ENCODE measurements around the gene RBMS1. TPM values are rescaled to one million over a fixed set of nuclear protein-coding genes. Genes with fewer than 3 reads are reported as not detected.
A peak's percentile ranks its signal among the peaks of the same experiment; 100 is the strongest.

The RBMS1 gene
- polyA plus RNA-seq, 1 donor (not counting 4 experiments of a cell fraction or from before 2014, with no cell fraction given), result 89.1 TPM

GRCh38 chr2:160324917-160325316 is 168.7 kb downstream of the RBMS1 start:
- Histone ChIP-seq H3K4me2 (ENCODE audit: control insufficient read depth, extremely low read depth, insufficient read depth, low read depth, low read length) (no peak overlapping the region), H3K4me3 (ENCODE audit: control insufficient read depth in 2 of 3, extremely low read depth in 1 of 3, insufficient read depth in 2 of 3, low read depth in 1 of 3, low read length in 3 of 3) (no peak overlapping the region), H3K27me3 (ENCODE audit: control insufficient read depth, extremely low read depth, insufficient read depth, low read length) (no peaks in the 10 kb centered on the region), H3K9me3 (ENCODE audit: control insufficient read depth, low read depth, low read length) (no peaks in the 10 kb centered on the region), H3K79me2 (ENCODE audit: control insufficient read depth, insufficient read depth, low read length) (peaks cover 95% of the 10 kb centered on the region), H3K36me3 (ENCODE audit: control insufficient read depth in 2 of 2, extremely low read depth in 1 of 2, insufficient read depth in 2 of 2, low read length in 2 of 2) (peaks cover 0 to 4% of the 10 kb centered on the region in 2 experiments), H4K20me1 (ENCODE audit: control insufficient read depth, extremely low read depth, insufficient read depth, low read length) (no peaks in the 10 kb centered on the region), H3K4me1 (ENCODE audit: control insufficient read depth, extremely low read depth, insufficient read depth, low read length) (peaks cover 12% of the 10 kb centered on the region), H2AFZ (ENCODE audit: control insufficient read depth, low read length) (no peak overlapping the region), H3K9ac (ENCODE audit: control insufficient read depth, extremely low read depth, insufficient read depth, low read length) (no peak overlapping the region), H3K27ac (ENCODE audit: control insufficient read depth, insufficient read depth, low read length) (no peak overlapping the region), H3K9me1 (ENCODE audit: control insufficient read depth, extremely low read depth, insufficient read depth, low read length) (peaks cover 2% of the 10 kb centered on the region)
- dilution Hi-C loops (cut with MboI; ENCODE audit: extremely low pct_ligation_motif_present, low sequenced_read_pairs), result no loop called here
- FAIRE-seq (no peak), DNase-seq (ENCODE audit: low read depth, low spot score) (no peak)
- TF ChIP-seq CTCF (optimal IDR thresholded peaks at IDR 0.05 in 1 of 3, IDR thresholded peaks at IDR 0.05 in 1 of 3, conservative IDR thresholded peaks at IDR 0.05 in 1 of 3; ENCODE audit: extremely low read depth in 1 of 3, insufficient read depth in 2 of 3, low read length in 3 of 3), result no peak
- no peak for TF ChIP-seq EZH2 (IDR thresholded peaks at IDR 0.05; ENCODE audit: low read length)

GRCh38 chr2:160324161-160324800 is 169.3 kb downstream of the RBMS1 start:
- Histone ChIP-seq H4K20me1 (ENCODE audit: control insufficient read depth, extremely low read depth, insufficient read depth, low read length) (no peaks in the 10 kb centered on the region), H3K9me3 (ENCODE audit: control insufficient read depth, low read depth, low read length) (no peaks in the 10 kb centered on the region), H3K9ac (ENCODE audit: control insufficient read depth, extremely low read depth, insufficient read depth, low read length) (no peak overlapping the region), H3K27ac (ENCODE audit: control insufficient read depth, insufficient read depth, low read length) (no peak overlapping the region), H3K79me2 (ENCODE audit: control insufficient read depth, insufficient read depth, low read length) (peaks cover 95% of the 10 kb centered on the region), H3K4me3 (ENCODE audit: control insufficient read depth in 2 of 3, extremely low read depth in 1 of 3, insufficient read depth in 2 of 3, low read depth in 1 of 3, low read length in 3 of 3) (no peak overlapping the region), H2AFZ (ENCODE audit: control insufficient read depth, low read length) (no peak overlapping the region), H3K27me3 (ENCODE audit: control insufficient read depth, extremely low read depth, insufficient read depth, low read length) (no peaks in the 10 kb centered on the region), H3K4me1 (ENCODE audit: control insufficient read depth, extremely low read depth, insufficient read depth, low read length) (peaks cover 12% of the 10 kb centered on the region), H3K4me2 (ENCODE audit: control insufficient read depth, extremely low read depth, insufficient read depth, low read depth, low read length) (no peak overlapping the region), H3K9me1 (ENCODE audit: control insufficient read depth, extremely low read depth, insufficient read depth, low read length) (peaks cover 2% of the 10 kb centered on the region), H3K36me3 (ENCODE audit: control insufficient read depth in 2 of 2, extremely low read depth in 1 of 2, insufficient read depth in 2 of 2, low read length in 2 of 2) (peaks cover 0 to 4% of the 10 kb centered on the region in 2 experiments)
- dilution Hi-C loops (cut with MboI; ENCODE audit: extremely low pct_ligation_motif_present, low sequenced_read_pairs), result no loop called here
- no peak for DNase-seq (ENCODE audit: low read depth, low spot score)
- FAIRE-seq, result no peak
- no peak for TF ChIP-seq EZH2 (IDR thresholded peaks at IDR 0.05; ENCODE audit: low read length)
- peak; percentile 55 to 73 (median 63) for TF ChIP-seq CTCF (optimal IDR thresholded peaks at IDR 0.05 in 1 of 3, IDR thresholded peaks at IDR 0.05 in 1 of 3, conservative IDR thresholded peaks at IDR 0.05 in 1 of 3; ENCODE audit: extremely low read depth in 1 of 3, insufficient read depth in 2 of 3, low read length in 3 of 3)

Data from keratinocyte (primary cell).